ENCODE measurements around the gene PCGF1.

The PCGF1 gene

GRCh38 chr2:74458132-74458937 is 49.2 kb downstream of the PCGF1 start, which contains the start of gene WBP1:
Gene WBP1 (plus strand): TSS chr2:74458438. CDS start chr2:74458603, 165 bp downstream.
- H3K4me3 ChIP-seq (ENCODE audit: low read depth, low read length): peak within 1 kb of the TSS; percentile 98

GRCh38 chr2:74457549-74458131 is 49.9 kb downstream of the PCGF1 start:
- peak overlapping the region; percentile 98 for H3K4me3 ChIP-seq (ENCODE audit: low read depth, low read length)
- DNase-seq (ENCODE audit: low read depth): no peak

More at GRCh38 chr2:74458132-74458937, 49.2 kb downstream of the PCGF1 start, which contains the start of gene WBP1:
- peak; percentile 100 for DNase-seq (ENCODE audit: low read depth)

- no peak for DNase-seq (ENCODE audit: low read depth)
- peak overlapping the region; percentile 98 for H3K4me3 ChIP-seq (ENCODE audit: low read depth, low read length)
Observed at GRCh38 chr2:74457129-74457548, 50.4 kb downstream of the PCGF1 start.

Measured in skeletal muscle cell (primary cell).